PFSK-1 (cell line): ENCODE results near the gene LONP1.

Source experiments
- FOXP2 ChIP-seq: optimal IDR thresholded peaks from 2 replicates; pipeline ENCODE3; 2011; ENCODE audit warnings: borderline replicate concordance, control low read depth, inconsistent platforms; ENCODE audit not compliant: insufficient read depth; ENCODE audit errors: extremely low read length, extremely low read depth
- POLR2AphosphoS5 ChIP-seq: IDR thresholded peaks from 2 replicates; pipeline ENCODE4 v1.6.1; 2012; ENCODE audit warnings: low read depth, mild to moderate bottlenecking, control low read depth, low read length, moderate library complexity
- REST ChIP-seq, 2 experiments: IDR thresholded peaks; 2 replicates each; pipeline versions ENCODE4 v1.6.1 to v1.8.0; 2011 to 2012; ENCODE audit warnings: low read depth in 2 of 2, low read length in 2 of 2, control low read depth in 1 of 2, inconsistent platforms in 1 of 2, mild to moderate bottlenecking in 1 of 2, moderate library complexity in 1 of 2; ENCODE audit not compliant: insufficient read depth in 1 of 2
- SIN3A ChIP-seq: IDR thresholded peaks from 2 replicates; pipeline ENCODE4 v1.6.1; 2012; ENCODE audit warnings: mild to moderate bottlenecking, low read length, moderate library complexity, borderline replicate concordance; ENCODE audit not compliant: insufficient read depth
- TAF1 ChIP-seq: IDR thresholded peaks from 2 replicates; pipeline ENCODE4 v1.6.1; 2012; ENCODE audit warnings: low read length, control low read depth, borderline replicate concordance; ENCODE audit not compliant: insufficient read depth

Gene LONP1

GRCh38 chr19:5718037-5718578 lies 1.8 kb downstream of the LONP1 start:
- TF ChIP-seq FOXP2 (no peak), TAF1 (no peak), SIN3A (no peak), REST (IDR thresholded peaks at IDR 0.05; ENCODE audit: insufficient read depth in 1 of 2, low read depth in 2 of 2, low read length in 2 of 2) (no peak), POLR2AphosphoS5 (no peak; the same call in 1 of the 2 replicates)

- TF ChIP-seq REST (IDR thresholded peaks at IDR 0.05; ENCODE audit: insufficient read depth in 1 of 2, low read depth in 2 of 2, low read length in 2 of 2), result no peak
- no peak for TF ChIP-seq FOXP2
- TF ChIP-seq TAF1, result no peak
- no peak for TF ChIP-seq POLR2AphosphoS5
- no peak for TF ChIP-seq SIN3A
Observed at GRCh38 chr19:5717215-5717935, 2.6 kb downstream of the LONP1 start.

GRCh38 chr19:5714816-5715215 lies 5.1 kb downstream of the LONP1 start:
- no peak for TF ChIP-seq REST (IDR thresholded peaks at IDR 0.05; ENCODE audit: insufficient read depth in 1 of 2, low read depth in 2 of 2, low read length in 2 of 2)
- no peak for TF ChIP-seq POLR2AphosphoS5
- TF ChIP-seq SIN3A, result no peak
- TF ChIP-seq TAF1, result no peak

- TF ChIP-seq POLR2AphosphoS5 (no peak), SIN3A (no peak), REST (IDR thresholded peaks at IDR 0.05; ENCODE audit: insufficient read depth in 1 of 2, low read depth in 2 of 2, low read length in 2 of 2) (no peak), FOXP2 (no peak), TAF1 (no peak)
Observed at GRCh38 chr19:5713228-5713627, 6.7 kb downstream of the LONP1 start.

- TF ChIP-seq POLR2AphosphoS5 (no peak), FOXP2 (no peak), REST (IDR thresholded peaks at IDR 0.05; ENCODE audit: insufficient read depth in 1 of 2, low read depth in 2 of 2, low read length in 2 of 2) (no peak), SIN3A (no peak), TAF1 (no peak)
Observed at GRCh38 chr19:5711713-5712161, 8.2 kb downstream of the LONP1 start.
